ENCODE results near the gene CAPN1.

CAPN1 gene

DNA sequence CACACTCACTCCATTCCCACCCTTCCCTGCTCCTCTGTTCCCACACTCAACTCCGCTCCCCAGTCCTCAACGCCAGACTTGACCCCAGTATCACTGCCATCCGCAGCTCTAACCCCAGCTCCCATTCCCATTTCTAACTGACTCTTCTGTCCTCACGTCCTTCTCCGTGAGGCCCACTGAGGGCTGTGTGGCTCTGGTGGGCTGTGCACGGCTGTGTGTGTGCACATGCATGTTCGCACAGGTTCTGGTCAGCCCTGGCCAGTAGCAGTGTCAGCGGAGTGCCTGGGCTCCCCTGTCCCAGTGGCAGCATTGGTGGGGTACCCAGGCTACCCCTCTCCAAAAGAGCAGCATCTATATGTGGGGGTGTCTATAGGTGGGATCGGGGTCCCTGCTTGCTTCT lies 5.0 kb downstream of the CAPN1 start:
- no peak overlapping the region for H3K27ac ChIP-seq
- no peak overlapping the region for H3K4me3 ChIP-seq

- Histone ChIP-seq H3K27ac (no peak overlapping the region), H3K4me3 (no peak overlapping the region)
Observed at GRCh38 chr11:65187146-65187675, 5.5 kb downstream of the CAPN1 start.

- Histone ChIP-seq H3K27ac (no peak overlapping the region), H3K4me3 (no peak overlapping the region)
Observed at GRCh38 chr11:65187971-65188461, 6.3 kb downstream of the CAPN1 start.

DNA sequence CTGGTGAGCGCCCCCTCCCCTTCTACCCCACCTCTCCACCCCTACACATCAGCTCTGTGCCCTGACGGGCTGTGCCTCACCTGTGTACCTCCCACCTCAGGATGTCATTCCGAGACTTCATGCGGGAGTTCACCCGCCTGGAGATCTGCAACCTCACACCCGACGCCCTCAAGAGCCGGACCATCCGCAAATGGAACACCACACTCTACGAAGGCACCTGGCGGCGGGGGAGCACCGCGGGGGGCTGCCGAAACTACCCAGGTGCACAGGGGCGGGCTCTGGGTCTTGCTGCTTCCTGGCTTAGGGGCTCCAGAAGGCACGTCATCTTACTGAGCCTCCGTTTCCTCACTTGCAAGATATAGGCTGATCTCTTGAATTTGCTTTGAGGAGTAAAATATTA lies 6.8 kb downstream of the CAPN1 start:
- Histone ChIP-seq H3K27ac (no peak overlapping the region), H3K4me3 (no peak overlapping the region)

DNA sequence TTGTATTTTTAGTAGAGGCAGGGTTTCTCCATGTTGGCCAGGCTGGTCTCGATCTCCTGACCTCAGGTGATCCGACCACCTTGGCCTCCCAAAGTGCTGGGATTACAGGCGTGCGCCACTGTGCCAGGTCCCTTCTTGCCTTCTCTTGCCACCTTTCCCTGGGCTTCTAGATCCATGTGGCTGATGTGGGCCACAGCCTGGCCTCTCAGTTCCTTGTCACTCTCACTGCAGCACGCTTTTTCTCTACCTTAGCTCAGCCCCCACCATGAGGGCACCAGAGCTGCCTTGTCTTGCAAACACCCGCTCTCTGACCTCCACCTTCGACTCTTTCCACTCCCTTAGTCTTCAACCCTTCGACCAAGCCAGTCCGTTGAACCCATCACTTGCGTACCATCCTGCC lies 7.5 kb downstream of the CAPN1 start:
- Histone ChIP-seq H3K4me3 (no peak overlapping the region), H3K27ac (no peak overlapping the region)

GRCh38 chr11:65194564-65194963 lies 12.8 kb downstream of the CAPN1 start:
- Histone ChIP-seq H3K4me3 (no peak overlapping the region), H3K27ac (no peak overlapping the region)

- no peak overlapping the region for H3K4me3 ChIP-seq
- no peak overlapping the region for H3K27ac ChIP-seq
Observed at GRCh38 chr11:65204143-65204542, 22.4 kb downstream of the CAPN1 start.

GRCh38 chr11:65204646-65205601 lies 23.2 kb downstream of the CAPN1 start:
- no peak overlapping the region for H3K4me3 ChIP-seq
- no peak overlapping the region for H3K27ac ChIP-seq

DNA sequence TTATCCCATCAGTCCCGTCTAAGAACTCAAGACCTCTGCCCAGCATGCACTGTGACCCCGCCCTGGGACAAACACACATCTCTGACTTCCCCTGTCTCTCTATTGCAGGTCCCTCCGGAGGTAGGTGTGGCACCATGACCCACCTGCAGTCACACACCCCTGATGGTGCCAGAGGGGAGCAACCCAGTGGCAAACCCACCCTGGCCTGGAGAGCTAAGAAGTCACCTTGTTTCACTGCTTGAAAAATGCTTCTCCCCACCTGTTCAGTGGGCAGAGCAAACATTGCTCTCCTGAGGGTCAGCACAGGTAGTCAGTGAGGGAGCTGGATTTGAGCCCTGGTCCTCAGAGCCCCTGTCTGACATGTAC lies 23.9 kb downstream of the CAPN1 start:
- H3K4me3 ChIP-seq, result no peak overlapping the region

DNA sequence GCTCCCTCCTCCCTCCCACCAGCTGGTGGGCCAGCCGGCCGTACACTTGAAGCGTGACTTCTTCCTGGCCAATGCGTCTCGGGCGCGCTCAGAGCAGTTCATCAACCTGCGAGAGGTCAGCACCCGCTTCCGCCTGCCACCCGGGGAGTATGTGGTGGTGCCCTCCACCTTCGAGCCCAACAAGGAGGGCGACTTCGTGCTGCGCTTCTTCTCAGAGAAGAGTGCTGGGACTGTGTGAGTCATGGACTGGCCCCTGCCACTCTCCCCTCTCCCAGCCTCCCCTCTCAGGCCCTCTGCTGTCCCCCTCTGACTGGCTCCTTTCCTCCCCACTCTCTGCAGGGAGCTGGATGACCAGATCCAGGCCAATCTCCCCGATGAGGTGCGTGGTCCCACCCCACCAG lies 24.7 kb downstream of the CAPN1 start:
- no peak overlapping the region for H3K4me3 ChIP-seq

More for the DNA sequence above, 23.9 kb downstream of the CAPN1 start:
- H3K27ac ChIP-seq, result no peak overlapping the region

GRCh38 chr11:65206901-65207300 lies 25.2 kb downstream of the CAPN1 start:
- Histone ChIP-seq H3K27ac (no peak overlapping the region), H3K4me3 (no peak overlapping the region)

More for the DNA sequence above, 24.7 kb downstream of the CAPN1 start:
- no peak overlapping the region for H3K27ac ChIP-seq

DNA sequence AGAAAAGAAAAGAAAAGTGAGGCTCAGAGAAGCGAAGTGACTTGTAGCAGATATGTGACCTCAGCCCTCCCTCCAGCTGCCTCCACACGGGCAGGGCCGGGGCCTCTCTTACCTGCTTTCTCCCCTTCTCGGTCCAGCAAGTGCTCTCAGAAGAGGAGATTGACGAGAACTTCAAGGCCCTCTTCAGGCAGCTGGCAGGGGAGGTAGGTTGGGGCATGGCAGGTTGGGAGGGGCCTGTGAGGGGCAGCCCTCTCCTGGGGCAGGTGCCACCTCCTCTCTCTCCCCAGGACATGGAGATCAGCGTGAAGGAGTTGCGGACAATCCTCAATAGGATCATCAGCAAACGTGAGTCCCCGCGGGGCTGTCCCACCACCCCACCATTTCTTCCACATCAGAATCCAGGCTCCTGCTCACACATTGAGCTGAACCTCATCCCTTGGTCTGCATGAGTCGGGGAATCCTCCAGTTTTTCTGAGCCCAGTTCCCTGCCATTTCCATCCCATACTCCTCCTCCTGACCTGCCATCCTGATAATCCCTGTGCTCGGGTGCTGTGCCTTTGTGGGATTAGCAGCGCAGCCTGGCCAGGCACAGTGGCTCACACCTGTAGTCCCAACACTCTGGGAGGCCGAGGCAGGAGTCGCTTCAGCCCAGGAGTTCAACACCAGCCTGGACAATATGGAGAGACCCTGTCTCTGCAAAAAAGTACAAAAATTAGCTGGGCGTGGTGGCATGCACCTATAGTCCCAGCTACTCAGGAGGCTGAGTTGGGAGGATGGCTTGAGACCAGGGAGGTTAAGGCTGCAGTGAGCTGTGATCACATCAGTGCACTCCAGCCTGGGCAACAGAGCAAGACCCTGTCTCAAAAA lies 26.4 kb downstream of the CAPN1 start:
- H3K27ac ChIP-seq, result no peak overlapping the region
- no peak overlapping the region for H3K4me3 ChIP-seq

- no peak overlapping the region for H3K4me3 ChIP-seq
- H3K27ac ChIP-seq, result peak overlapping the region in 1 of 21 experiments; percentile 17
Observed at GRCh38 chr11:65208785-65209710, 27.3 kb downstream of the CAPN1 start.

GRCh38 chr11:65209711-65210360 lies 28.1 kb downstream of the CAPN1 start:
- no peak overlapping the region for H3K27ac ChIP-seq

DNA sequence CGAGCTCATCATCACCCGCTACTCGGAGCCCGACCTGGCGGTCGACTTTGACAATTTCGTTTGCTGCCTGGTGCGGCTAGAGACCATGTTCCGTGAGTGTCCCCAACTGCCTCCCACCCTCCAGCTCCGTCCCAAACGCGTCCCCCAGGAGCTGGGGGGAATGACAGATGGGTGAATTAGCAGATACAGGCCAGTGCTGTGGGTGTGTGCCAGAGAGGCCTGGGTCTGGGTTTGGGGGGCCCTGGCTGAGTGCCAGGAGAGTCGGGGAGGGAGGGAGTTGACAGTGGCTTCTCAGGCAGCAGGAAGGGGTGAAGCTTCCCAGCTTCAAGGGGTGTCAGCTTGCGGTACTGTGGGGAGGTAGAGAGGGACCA lies 28.6 kb downstream of the CAPN1 start:
- Histone ChIP-seq H3K4me3 (no peak overlapping the region), H3K27ac (no peak overlapping the region)

More at GRCh38 chr11:65209711-65210360, 28.1 kb downstream of the CAPN1 start:
- H3K4me3 ChIP-seq, result no peak overlapping the region

GRCh38 chr11:65210748-65211147 lies 29.0 kb downstream of the CAPN1 start:
- H3K27ac ChIP-seq, result no peak overlapping the region
- H3K4me3 ChIP-seq, result no peak overlapping the region

DNA sequence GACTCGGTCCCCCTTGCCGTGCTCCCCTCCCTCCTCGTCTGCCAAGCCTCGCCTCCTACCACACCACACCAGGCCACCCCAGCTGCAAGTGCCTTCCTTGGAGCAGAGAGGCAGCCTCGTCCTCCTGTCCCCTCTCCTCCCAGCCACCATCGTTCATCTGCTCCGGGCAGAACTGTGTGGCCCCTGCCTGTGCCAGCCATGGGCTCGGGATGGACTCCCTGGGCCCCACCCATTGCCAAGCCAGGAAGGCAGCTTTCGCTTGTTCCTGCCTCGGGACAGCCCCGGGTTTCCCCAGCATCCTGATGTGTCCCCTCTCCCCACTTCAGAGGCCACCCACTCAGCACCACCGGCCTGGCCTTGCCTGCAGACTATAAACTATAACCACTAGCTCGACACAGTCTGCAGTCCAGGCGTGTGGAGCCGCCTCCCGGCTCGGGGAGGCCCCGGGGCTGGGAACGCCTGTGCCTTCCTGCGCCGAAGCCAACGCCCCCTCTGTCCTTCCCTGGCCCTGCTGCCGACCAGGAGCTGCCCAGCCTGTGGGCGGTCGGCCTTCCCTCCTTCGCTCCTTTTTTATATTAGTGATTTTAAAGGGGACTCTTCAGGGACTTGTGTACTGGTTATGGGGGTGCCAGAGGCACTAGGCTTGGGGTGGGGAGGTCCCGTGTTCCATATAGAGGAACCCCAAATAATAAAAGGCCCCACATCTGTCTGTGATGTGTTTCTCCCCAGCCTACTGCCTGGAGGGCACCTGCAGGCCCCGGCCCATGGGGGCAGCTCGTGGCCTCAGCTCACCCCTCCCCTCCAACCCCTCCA lies 29.8 kb downstream of the CAPN1 start:
- H3K4me3 ChIP-seq, result no peak overlapping the region
- no peak overlapping the region for H3K27ac ChIP-seq

DNA sequence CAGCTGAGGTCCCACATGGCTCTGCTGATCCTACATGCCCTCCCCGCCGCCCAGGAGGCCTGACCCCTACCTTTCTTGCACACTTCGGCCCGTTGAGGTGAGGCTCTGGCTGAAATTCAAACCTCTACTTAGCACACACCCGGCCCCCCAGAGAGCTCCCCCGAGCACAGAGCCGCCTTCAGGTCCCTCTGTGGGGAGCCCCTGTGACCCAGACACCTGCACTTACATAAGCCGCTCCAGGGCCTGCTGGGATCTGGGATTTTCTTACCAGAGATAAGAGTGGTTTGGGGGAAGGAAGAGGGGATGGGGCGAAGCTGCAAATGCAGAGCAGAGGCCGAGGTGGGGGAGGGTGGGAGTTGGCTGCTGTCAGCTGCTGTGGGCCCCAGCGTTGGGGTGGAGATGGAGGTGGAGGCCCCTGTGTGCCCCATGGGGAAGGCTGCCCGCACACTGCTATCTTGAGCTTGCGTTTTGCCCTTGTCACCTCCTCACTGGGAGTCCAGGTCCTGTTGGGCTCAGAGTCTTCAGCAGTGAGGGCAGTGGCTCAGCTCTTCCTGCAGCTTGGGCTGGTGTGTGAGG lies 30.6 kb downstream of the CAPN1 start:
- no peak overlapping the region for H3K27ac ChIP-seq
- no peak overlapping the region for H3K4me3 ChIP-seq

All from skin epidermis (tissue), 12 donors.